Renal pelvis (tissue), 4 donors: ENCODE data around the gene RCHY1. TPM values are rescaled to one million over a fixed set of nuclear protein-coding genes. Genes with fewer than 3 reads are reported as not detected.

Experiments
- DNase-seq: peaks from one replicate; pipeline ENCODE4 v3.0.0-alpha.2; 2013
- polyA plus RNA-seq, 3 donors: library from polyadenylated mRNA; unstranded; fragments of 120-200 nt; gene quantifications; one replicate each; pipeline ENCODE4 v1.2.1, GENCODE V29; 2013; ENCODE audit not compliant: insufficient read length in 3 of 3

Gene RCHY1
- polyA plus RNA-seq, 3 donors, result 46.0 to 50.9 (median 46.2) TPM

GRCh38 chr4:75470738-75471137 is 43.5 kb downstream of the RCHY1 start:
- DNase-seq, result no peak

- no peak for DNase-seq
Measured at GRCh38 chr4:75469896-75470295, 44.3 kb downstream of the RCHY1 start.

GRCh38 chr4:75457365-75457764 is 56.8 kb downstream of the RCHY1 start:
- DNase-seq, result no peak

GRCh38 chr4:75434105-75434504 is 80.1 kb downstream of the RCHY1 start:
- no peak for DNase-seq

- DNase-seq, result no peak
Measured at GRCh38 chr4:75432683-75433082, 81.5 kb downstream of the RCHY1 start.

GRCh38 chr4:75429208-75429607 is 85.0 kb downstream of the RCHY1 start:
- no peak for DNase-seq

Other genes with a start within 250 kb of the RCHY1 start
- gene THAP6, start 70 bp upstream of the RCHY1 start, polyA plus RNA-seq, result 10 to 100 TPM; 15.9 to 33.7 (median 32.9) TPM
- gene ODAPH, start 41.7 kb upstream of the RCHY1 start, polyA plus RNA-seq, result under 1 TPM in 2 of 3 donors, not detected in 1; 0.13 to 0.51 TPM
- gene CDKL2, start 116.1 kb upstream of the RCHY1 start, polyA plus RNA-seq, result 10 to 100 TPM; 10.5 to 19.9 (median 10.6) TPM
- 100 to 1,000 TPM; 146 to 172 (median 149) TPM for gene G3BP2, start 159.0 kb upstream of the RCHY1 start, polyA plus RNA-seq
- 10 to 100 TPM; 74.2 to 86.3 (median 74.9) TPM for gene USO1, start 210.2 kb upstream of the RCHY1 start, polyA plus RNA-seq